NCI-H1436 (cell line): ENCODE data around the gene PLPP6.
A peak's percentile ranks its signal among the peaks of the same experiment; 100 is the strongest.

ENCODE experiments used
- DNase-seq: peaks from one replicate; lab custom pipeline; 2025; lab: John Stamatoyannopoulos, UW

Gene PLPP6

DNA sequence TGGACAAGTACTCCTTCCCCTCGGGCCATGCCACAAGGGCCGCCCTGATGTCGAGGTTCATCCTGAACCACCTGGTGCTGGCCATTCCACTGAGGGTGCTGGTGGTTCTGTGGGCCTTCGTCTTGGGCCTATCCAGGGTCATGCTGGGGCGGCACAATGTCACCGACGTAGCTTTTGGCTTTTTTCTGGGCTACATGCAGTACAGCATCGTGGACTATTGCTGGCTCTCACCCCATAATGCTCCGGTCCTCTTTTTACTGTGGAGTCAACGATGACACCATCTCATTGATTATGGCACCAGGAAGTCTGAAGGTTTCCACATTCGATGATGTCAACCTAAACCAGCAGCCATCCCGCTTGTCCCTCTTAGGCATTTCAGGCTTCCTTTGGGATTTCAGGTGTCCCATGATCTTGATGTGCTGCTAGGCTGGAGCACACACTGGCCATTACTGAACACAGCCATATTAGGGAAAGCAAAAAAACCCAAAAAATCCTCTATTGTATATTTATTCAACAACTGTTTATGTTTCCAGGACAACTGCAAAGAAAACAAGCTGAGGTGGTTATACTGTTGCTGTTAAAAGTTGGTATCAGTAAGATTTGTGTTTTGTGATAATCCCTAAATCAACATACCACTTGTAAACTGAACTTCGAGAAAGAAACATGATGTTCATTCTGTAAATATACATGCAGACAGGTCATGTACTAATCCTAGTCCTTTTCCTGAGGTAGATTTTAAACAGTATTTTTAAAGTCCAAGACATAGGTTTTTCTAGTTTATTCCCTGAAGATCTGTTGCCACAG is 1.1 kb downstream of the PLPP6 start:
- DNase-seq, result no peak

DNA sequence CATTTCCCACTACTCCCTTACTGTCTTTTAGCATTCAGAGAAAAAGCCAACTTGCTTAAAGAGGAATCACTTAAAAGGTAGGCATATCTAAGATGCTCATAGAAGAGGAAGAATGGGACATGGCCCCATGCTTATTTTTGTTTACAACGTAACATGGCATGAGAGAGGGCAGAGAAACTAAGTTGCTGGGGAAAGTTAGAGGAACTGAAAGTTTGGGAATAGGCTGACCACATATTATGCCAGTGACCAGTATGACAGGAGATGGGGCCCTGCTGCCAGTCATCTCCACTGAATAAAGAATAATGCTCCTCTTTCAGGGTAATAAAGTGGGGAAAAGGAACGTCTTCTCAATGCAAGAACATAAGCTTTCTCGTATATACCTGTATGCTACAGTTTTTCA is 1.9 kb downstream of the PLPP6 start:
- DNase-seq, result no peak

DNA sequence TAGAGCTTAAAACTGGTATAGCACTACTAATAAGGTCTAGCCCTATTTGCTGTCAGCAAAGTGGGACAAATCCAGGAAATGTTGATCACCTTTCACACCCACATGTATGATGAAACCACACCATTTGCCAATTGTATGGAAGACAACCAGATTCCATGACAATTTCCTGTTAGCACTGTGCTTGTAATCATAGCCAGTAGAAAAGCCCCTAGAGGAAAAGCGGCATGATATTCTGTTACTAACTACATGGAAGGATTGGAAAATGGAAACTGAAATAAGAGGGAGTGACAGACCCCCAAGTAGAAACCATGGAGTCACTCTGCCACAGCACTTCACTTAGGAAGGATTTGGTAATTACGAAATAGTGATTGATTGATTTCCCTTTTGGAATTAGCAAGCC is 3.3 kb downstream of the PLPP6 start:
- DNase-seq, result no peak

DNA sequence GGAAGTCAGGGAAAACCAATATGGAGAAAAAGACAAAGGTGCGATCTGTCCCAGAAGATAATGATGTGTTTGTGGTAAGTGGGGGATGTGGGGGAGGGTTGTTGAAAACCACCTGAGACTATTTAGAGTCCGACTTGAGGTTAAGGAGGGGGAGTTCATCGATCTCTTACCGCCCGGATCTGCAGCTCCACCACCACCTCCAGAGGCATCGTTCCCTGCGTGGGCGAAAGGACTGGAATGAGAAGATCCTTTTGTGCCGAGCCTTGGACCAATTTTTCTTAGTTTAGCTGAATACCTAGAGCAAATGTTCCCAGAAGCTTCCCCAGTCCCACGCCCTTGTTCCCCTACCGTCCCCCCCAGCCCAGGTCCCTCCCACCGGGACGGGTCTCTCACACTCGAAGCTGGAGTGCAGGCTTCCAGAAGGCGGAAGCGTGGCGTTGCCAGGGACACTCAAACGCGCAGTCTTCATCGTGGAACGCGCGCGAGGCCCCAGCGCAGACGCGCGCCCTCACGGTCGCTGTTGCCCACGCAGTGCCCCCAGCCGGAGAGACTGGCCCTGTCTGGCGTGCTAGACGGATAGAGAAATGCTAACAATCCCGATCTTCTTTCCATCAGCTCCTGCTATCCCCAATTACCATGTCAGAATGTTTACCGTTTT is 4.1 kb downstream of the PLPP6 start, which contains the start of gene SPATA6L:
TSS of gene SPATA6L (minus strand) at position 439 of the 658 bp plus-strand sequence. CDS start at position 209, 230 bp downstream.
- DNase-seq, result peak; percentile 47

DNA sequence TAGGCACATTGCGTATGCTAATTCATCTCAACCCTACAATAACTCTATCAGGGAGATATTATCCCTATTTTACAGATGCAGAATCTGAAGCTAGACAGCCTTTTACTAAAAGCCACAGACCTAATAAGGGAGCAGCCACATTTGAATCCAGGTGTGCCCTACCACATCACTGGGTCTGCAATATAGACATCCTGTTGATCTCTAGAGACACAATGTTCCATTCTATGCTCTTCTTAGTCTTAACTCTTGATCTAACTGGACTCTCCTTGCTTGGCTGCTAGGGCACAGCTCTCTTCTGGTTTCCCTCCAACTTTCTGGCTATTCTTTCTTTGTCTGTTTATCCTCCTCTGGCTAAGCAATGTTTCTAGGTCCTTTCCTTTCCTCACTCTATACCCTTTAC is 5.6 kb downstream of the PLPP6 start:
- DNase-seq, result no peak

DNA sequence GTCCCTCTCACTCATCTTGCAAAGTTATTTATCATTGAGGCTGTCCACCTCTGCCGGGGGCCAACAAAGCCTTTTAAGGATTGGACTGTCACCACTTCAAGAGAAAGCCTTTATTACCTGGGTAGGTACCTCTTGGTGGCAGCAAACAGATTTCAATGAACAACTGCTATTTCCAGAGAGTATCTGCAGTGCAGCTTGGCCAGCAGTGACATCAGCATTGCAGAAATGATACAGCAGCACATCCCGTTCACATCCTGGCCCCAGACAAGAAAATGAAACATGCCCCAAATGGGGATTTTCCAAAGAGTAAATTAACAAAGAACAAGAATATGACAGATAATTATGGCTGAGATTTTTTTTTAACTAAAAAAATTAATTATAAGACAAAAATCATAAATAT is 6.5 kb downstream of the PLPP6 start:
- no peak for DNase-seq

DNA sequence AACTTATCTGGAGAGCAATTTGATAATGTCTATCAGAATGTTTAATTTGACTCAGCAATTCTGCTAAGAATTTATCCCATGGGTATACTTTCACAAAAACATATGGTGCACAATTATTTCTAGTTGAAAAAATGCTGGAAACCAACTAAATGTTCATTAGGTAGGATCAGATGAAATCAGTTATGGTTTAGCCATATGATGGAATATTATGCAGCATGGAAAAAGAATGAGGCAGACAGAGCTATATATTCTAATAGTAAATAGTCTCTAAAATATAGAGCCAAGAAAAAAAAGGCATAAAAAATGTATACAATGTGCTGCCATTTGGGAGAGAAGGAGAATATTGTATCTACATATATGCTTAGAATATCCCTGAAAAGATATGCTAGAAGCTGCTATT is 7.8 kb downstream of the PLPP6 start:
- DNase-seq, result no peak

DNA sequence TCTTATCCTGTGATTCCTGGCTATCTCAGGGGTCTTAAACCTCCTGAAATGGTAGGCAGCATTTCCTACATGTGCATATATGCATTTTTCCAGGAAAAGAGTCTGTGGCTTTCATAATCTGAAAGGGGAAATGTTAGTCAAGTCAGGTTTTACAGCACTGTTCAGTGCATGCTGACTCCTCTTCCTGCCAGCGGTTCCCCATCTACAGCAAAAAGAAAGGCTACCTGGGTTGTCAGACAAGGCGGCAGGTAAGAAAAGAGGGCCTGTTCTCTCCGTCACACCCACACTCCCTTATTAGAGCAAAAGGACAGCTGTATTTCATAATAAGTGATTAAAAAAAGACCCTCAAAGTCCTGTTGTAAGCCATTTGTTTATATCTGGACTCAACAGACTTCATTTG is 8.5 kb downstream of the PLPP6 start:
- no peak for DNase-seq

DNA sequence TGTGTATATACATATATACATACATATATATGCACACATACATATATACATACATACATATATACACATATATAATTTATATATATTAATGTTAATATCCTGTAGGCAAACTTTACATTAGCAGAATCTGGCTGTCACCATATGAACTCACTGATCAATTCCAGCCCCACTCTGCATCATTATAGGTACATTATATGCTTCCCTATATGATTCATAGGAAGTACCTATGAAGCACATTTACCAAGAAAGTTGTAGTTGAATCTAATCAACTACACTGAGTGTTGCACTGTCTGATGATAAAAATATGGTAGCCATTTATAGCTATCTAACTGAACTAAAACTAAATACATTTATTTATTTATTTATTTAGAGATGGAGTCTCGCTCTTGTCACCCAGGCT is 9.6 kb downstream of the PLPP6 start:
- no peak for DNase-seq

DNA sequence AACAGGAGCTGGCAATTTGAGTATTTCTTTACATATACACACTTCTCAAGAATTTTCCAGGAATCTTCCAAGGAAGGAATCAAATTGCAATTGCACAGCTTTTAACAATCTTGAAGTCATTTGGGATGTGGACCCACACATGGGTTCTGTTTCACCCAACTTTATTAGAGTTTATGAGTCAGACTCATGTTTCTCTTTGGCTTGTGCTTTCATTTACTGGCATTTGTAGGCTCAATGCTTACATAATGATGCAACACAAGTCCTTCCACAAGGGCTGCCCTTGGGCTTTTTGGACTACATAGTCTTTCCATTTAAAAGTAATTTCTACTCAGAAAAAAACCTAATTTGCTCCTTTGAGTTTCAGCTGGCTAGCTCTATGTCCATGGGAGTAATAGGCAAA is 12.7 kb downstream of the PLPP6 start:
- no peak for DNase-seq

DNA sequence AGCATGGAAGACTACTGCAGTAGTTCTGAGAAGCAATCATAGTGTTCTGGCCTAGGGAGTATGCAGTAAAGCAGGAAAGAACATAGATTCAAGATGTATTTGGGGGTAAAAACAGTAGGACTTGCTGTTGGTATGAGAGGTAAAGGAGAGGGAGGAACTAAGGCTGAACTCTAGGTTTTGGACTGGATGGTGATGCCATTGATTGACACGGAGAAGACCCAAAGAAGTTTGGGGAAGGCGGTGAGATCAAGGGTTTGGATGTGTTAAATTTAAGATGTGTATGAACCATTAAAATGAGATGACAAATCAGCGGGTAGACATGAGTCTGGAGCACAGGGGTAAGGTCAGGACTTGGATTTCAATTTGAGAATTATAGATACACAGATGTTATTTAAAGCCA is 15.3 kb downstream of the PLPP6 start:
- DNase-seq, result no peak

DNA sequence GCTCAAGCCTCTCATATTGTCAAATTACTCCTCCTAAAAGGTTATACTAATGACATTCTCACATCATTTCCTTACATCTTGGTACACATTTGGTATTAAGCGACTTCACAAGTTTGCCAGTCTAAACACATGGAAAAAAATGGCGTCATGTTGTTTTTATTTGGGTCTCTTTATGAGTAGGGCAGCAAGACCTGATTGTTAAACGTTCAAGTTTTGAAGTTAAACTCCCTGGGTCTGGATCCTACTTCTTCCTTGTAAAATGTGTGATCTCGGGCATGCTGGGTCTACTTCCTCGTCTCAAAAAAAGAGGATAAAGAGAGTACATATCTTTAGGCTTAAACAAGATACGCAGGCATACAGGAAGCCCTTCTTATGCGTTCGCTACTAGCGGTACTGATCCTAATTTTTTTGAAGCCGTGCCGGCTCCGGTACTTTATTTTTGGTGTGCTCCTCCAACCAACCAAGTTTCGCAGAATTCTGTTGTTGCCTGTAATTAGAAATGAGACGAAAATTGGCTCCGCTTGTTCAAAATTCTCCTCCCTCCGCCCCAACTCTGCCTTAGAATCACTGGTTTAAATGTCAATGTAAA is 16.7 kb downstream of the PLPP6 start:
- DNase-seq, result no peak

DNA sequence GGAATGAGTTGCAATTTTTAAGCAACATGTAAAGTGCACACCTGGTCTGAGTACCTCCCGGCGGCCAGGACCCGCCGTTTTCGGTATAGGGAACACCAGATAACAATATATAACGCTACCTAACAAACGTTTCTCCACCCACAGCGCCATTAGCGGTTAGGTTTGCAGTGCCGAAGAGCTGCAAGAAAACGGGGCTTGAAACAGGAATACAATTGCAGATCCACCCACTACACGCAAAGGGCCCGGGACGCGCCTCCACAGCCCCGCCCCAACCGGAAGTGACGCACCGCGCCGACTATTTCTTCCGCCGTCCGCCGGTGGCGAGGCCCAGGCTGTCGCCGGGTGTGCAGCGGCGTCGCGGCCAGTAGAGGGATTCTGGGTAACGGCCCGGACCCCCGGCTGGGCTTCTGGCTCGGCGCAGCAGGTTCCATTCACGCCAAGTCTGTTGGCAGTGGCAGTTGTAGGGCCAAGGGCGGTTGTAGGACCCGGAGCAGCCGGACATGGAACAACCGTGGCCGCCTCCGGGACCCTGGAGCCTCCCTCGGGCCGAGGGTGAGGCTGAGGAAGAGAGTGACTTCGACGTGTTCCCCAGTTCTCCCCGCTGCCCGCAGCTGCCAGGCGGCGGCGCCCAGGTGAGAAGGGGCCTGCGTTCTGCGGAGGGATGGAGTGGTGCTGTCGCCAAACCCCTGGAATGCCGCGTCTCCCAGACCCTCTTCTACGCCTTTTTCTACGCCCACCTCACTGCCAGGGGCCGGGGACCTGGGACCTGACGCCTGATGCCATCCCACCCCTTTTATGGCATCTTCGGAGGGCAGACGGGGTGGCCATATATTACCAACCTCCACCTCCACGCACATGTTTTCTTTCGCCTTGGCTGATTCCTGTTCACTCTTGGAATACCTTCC is 17.4 kb downstream of the PLPP6 start, which contains the start of gene CDC37L1:
TSS of gene CDC37L1 (plus strand) at position 302 of the 905 bp plus-strand sequence. CDS start at position 501, 199 bp downstream.
- DNase-seq, result peak; percentile 90

DNA sequence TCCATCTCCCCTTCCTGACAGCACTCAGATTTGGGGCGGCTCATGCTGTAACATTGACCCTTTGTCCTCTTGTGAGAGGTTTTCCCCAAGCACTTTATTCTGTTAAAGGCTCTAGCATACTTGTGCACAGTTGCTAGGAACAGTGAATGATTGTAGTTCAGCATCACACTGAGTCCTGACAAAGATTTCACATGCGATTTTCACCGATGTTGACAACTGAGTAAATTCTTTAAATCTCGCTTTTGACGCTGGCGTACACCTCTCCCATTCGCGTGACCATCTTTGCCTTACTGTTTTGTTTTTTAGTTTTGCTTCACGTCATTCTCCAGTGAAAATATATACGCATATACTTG is 18.1 kb downstream of the PLPP6 start:
- DNase-seq, result no peak

DNA sequence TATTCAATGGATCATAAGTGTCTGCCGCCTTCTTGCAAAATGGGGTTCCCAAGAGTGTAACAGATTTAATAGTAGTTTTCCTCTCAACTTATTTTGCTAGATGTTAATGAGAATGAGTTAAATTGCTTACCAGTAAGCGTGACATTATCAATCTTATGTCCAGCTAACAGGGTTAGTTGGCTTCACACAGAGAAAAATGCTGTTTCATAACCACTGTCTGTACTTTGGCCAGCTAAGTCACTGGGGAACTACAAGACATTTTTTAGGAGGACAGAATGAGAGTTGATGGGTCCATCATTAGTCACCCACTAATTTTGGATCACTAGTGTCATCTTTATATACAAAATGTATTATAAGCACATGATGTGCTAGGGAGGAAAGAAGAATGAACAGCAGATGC is 18.7 kb downstream of the PLPP6 start:
- DNase-seq, result no peak

DNA sequence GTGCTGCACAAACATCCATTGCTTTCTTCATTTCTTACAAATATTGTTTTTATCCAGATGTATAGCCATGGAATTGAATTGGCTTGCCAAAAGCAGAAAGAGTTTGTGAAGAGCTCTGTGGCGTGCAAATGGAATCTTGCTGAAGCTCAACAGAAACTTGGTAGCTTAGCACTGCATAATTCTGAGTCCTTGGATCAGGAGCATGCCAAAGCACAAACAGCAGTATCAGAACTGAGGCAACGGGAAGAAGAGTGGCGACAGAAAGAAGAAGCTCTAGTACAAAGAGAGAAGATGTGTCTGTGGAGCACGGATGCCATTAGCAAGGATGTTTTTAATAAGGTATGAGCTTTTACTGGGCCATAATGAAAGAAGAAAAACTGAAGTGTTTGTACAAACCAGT is 22.7 kb downstream of the PLPP6 start:
- no peak for DNase-seq

DNA sequence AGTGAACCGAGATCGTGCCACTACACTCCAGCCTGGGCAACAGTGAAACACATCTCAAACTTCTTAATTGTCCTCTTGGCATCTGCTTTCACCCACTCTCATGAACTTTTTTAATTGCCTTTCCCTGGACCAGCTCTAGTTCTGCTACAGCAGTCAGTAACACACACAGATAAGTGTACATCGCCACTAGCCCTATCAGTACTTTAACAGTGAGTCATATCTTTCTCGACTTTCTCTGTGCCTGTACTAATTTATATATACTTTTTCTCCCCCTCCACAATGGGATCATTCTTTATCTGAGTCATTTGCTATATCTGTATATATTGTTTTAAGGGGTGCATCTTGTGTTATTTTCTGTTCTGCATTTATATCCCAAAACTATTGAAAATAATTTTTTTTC is 24.0 kb downstream of the PLPP6 start:
- DNase-seq, result no peak

DNA sequence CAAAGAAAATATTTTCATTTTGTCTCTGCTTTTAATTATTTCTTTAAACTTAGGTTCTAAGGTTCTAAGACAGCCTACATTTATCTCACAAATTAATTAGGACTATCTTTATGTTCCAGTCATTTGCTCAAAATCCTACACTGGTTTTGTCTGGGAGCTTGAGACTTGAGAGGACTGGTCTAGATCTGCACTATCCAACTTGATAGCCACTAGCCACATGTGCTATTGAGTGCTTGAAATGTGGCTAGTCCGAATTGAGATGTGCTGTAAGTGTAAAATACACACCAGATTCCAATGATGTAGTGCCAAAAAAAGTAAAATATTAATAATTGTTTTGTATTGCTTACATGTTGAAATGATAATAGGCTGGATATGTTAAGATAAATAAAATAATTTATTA is 24.5 kb downstream of the PLPP6 start:
- DNase-seq, result no peak

DNA sequence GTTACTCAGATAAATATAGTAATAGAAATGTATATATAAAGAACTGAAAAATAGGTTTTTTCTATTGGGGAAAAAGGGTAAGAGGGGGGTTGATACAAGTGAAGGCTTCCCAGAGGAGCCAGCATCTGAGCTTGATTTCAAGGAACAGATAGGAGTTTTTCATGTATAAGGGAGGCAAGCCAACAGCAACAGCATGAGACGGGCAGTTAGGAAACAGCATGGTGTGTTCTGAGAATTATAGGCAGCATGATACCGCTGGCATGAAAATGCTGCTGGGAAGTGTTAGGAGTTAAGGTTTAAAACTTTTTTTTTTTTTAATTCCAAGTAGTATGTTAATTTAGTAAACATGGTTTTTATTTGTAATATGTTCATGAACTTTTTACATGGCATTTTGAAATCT is 26.9 kb downstream of the PLPP6 start:
- DNase-seq, result no peak

DNA sequence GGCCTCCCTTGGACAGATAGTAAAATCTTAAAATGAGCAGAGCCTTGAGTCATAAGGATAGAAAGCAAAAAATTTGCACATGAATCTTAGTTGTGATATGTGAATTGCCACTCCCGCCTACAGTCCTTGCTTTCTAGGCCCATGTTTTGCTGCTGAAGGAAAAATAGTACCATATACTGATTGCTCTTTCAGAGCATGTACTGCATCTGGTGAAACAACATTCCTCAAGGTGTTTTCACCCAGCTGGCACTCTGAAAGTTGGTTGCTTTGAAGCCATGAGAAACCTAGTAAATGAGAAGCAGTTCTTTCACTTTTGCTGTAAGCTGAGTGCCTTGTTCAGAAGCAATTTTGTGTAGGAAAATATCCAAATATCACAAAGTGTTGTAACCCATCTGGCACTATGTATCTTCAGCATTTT is 27.6 kb downstream of the PLPP6 start:
- no peak for DNase-seq

DNA sequence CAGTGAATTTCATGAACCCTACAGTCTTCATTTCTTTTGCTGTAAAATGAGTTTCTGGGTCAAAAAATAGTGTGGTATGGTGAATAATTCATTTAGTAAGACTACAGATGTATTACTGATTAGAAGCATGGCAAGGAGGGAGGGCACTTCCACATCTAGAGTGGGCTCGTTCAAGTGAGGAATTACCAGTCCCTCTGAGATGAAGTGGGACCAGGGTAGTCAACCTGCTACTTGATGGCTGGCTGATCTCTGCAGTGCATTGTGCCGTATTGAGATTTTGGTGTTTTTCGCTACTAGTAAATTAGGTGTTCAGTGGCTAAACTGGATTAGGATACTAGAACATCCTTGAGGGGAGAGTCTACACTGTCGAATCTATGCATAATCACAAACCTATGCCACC is 28.1 kb downstream of the PLPP6 start:
- no peak for DNase-seq

DNA sequence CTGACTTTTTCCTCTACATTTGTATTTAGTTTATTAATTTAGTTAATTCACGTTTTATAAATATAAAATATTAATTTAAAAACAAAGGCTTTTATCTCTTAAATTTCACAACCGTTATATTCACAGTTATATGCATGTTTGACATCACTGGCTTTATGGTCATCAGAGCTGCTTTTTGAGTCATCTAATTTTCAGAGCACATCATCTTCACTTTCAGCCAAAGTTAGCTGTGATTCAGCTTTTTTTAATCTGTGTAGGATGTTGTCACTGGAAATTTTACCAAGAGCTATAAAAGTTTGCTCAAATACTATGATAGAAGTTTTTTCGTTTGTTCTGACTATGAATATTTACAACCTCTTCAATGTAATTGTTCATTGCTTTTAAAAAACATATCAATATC is 29.7 kb downstream of the PLPP6 start:
- DNase-seq, result no peak
